Hepatocyte (in vitro differentiated cells): ENCODE data around the gene MT4. TPM values are rescaled to one million over a fixed set of nuclear protein-coding genes. Genes with fewer than 3 reads are reported as not detected.

Experiments used
- DNase-seq: peaks from one replicate; pipeline ENCODE4 v3.0.0-alpha.2; 2016; ENCODE audit warnings: low spot score
- H2AFZ ChIP-seq: fragments of 200-600 bp; sonication (generic); 2 replicates; pipeline ENCODE4 v1.6.0; 2016; ENCODE audit warnings: antibody characterized with exemption, mild to moderate bottlenecking
- H3K27ac ChIP-seq: fragments of 200-600 bp; sonication (generic); 2 replicates; pipeline ENCODE4 v1.5.1; 2016; ENCODE audit warnings: mild to moderate bottlenecking
- H3K27me3 ChIP-seq: fragments of 200-600 bp; sonication (generic); 2 replicates; pipeline ENCODE4 v1.6.1; 2016
- H3K36me3 ChIP-seq: fragments of 200-600 bp; sonication (generic); replicated peaks from 2 replicates; pipeline ENCODE4 v1.5.1; 2016; ENCODE audit warnings: low read depth; ENCODE audit not compliant: insufficient read depth
- H3K4me1 ChIP-seq: fragments of 200-600 bp; sonication (generic); 2 replicates; pipeline ENCODE4 v1.5.1; 2016; ENCODE audit warnings: mild to moderate bottlenecking, moderate library complexity; ENCODE audit not compliant: insufficient read depth
- H3K4me2 ChIP-seq: fragments of 200-600 bp; sonication (generic); 2 replicates; pipeline ENCODE4 v1.6.0; 2016
- H3K4me3 ChIP-seq: fragments of 200-600 bp; sonication (generic); 2 replicates; pipeline ENCODE4 v1.5.1; 2016; ENCODE audit warnings: mild to moderate bottlenecking
- H3K79me2 ChIP-seq: fragments of 200-600 bp; sonication (generic); 2 replicates; pipeline ENCODE4 v1.6.0; 2017; ENCODE audit warnings: mild to moderate bottlenecking
- H3K9me2 ChIP-seq: fragments of 200-600 bp; sonication (generic); replicated peaks from 2 replicates; pipeline ENCODE4 v1.6.0; 2017; ENCODE audit warnings: mild to moderate bottlenecking; ENCODE audit not compliant: insufficient read depth
- H3K9me3 ChIP-seq: fragments of 200-600 bp; sonication (generic); 2 replicates; pipeline ENCODE4 v1.5.1; 2016; ENCODE audit warnings: low read depth, mild to moderate bottlenecking
- H4K20me1 ChIP-seq: fragments of 200-600 bp; sonication (generic); 2 replicates; pipeline ENCODE4 v1.6.0; 2016; ENCODE audit warnings: mild to moderate bottlenecking; ENCODE audit not compliant: insufficient read depth, poor library complexity, severe bottlenecking
- EZH2 ChIP-seq: fragments of 200-600 bp; sonication (generic); IDR thresholded peaks from 2 replicates; pipeline ENCODE4 v1.6.1; 2016; ENCODE audit warnings: antibody characterized with exemption, mild to moderate bottlenecking, borderline replicate concordance
- EZH2phosphoT487 ChIP-seq: fragments of 200-600 bp; sonication (generic); IDR thresholded peaks from one replicate; pipeline ENCODE4 v1.6.1; 2018; ENCODE audit warnings: antibody characterized with exemption, mild to moderate bottlenecking, low read depth, moderate library complexity; ENCODE audit not compliant: unreplicated experiment, severe bottlenecking
- WGBS: methylation state at CpG from one replicate; pipeline ENCODE4 v1.1.6; 2016; ENCODE audit warnings: low lambda C conversion rate; ENCODE audit errors: missing lambda C conversion rate; 5-methylcytosine and 5-hydroxymethylcytosine counted together
- polyA plus RNA-seq: library from polyadenylated mRNA; unstranded; fragments of >200 nt; fragmentation: Nextera tagmentation; extraction: Ambion mirVana; gene quantifications from 2 replicates; pipeline ENCODE4 v1.2.1, GENCODE V29; 2016
- total RNA-seq: library from RNA; depleted of rRNA; stranded (reverse); fragments of >200 nt; gene quantifications from 2 replicates; pipeline ENCODE4 v1.2.3, GENCODE V29; 2014
- TF ChIP-seq, protein P1 (sequence below): fragments of 200-600 bp; sonication (generic); IDR thresholded peaks from 2 replicates; pipeline ENCODE4 v1.5.1; 2016; ENCODE audit warnings: antibody characterized with exemption, mild to moderate bottlenecking; ENCODE audit not compliant: poor library complexity

Gene MT4
- total and polyA plus RNA-seq, 2 experiments from 2014 or later = not detected

DNA sequence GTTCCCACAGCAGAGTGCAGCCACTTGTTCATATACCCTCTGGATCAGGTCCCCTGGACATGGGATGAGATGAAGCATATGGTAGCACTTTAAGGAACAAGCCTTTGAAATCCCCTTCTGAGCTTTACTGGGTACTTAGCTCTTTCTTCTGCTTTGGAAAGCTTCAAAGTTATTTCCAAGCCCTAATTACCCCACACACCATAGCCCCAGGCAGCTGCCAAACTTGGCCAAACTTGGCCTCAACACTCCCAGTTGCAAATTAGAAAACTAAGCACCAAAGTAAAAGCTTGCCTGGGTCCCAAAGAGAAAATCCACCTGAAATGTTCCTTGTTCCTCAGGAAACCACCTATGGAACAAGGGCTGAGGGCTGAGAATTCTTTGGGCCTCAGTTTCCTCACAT is 15.7 kb upstream of the MT4 start:
- H3K27ac ChIP-seq = no peak overlapping the region
- H3K9me3 ChIP-seq = no peaks in the 10 kb centered on the region
- no peak for DNase-seq
- H3K9me2 ChIP-seq = no peaks in the 10 kb centered on the region
- H3K79me2 ChIP-seq = no peaks in the 10 kb centered on the region
- H3K4me3 ChIP-seq = no peak overlapping the region
- no peaks in the 10 kb centered on the region for H3K36me3 ChIP-seq
- TF ChIP-seq EZH2 (no peak), EZH2phosphoT487 (no peak)
- TF ChIP-seq, protein P1, sequence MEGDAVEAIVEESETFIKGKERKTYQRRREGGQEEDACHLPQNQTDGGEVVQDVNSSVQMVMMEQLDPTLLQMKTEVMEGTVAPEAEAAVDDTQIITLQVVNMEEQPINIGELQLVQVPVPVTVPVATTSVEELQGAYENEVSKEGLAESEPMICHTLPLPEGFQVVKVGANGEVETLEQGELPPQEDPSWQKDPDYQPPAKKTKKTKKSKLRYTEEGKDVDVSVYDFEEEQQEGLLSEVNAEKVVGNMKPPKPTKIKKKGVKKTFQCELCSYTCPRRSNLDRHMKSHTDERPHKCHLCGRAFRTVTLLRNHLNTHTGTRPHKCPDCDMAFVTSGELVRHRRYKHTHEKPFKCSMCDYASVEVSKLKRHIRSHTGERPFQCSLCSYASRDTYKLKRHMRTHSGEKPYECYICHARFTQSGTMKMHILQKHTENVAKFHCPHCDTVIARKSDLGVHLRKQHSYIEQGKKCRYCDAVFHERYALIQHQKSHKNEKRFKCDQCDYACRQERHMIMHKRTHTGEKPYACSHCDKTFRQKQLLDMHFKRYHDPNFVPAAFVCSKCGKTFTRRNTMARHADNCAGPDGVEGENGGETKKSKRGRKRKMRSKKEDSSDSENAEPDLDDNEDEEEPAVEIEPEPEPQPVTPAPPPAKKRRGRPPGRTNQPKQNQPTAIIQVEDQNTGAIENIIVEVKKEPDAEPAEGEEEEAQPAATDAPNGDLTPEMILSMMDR = no peak
- no peaks in the 10 kb centered on the region for H3K4me1 ChIP-seq
- no peak overlapping the region for H3K4me2 ChIP-seq
- H3K27me3 ChIP-seq = no peaks in the 10 kb centered on the region
- H2AFZ ChIP-seq = no peak overlapping the region
- H4K20me1 ChIP-seq = no peaks in the 10 kb centered on the region

DNA sequence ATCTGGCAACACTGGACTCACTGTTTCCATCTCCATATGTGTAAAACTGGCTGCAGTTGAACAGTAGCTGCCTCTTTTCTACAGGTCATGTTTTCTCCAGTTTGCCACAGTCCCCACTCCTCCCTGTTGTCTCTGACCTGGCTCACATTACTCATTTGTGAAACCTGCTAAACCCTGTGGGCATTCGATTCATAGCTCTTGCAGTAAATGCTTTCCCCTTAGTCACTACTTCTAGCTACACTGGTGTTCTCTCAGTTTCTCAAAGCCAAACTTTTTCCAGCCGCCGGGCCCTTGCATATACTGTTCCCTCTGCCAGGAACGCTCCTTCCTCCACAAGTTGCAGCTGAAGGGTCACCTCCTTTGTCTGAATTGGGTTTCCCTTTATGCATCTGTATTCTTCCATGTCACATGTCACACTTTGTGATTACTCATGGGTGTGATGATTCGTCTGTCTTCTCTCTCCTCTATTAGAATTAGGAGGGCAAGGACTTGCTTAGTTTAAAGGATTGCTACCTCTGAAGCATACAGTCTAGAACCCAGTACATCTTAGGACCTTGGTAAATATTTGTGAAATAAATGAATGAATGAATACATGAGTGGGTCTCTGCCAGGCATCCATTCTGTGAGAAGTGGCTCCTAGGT is 15.0 kb upstream of the MT4 start:
- Histone ChIP-seq H3K27ac (no peak overlapping the region), H3K79me2 (no peaks in the 10 kb centered on the region), H2AFZ (no peak overlapping the region), H3K4me1 (no peaks in the 10 kb centered on the region), H3K27me3 (no peaks in the 10 kb centered on the region), H3K4me3 (no peak overlapping the region), H3K9me2 (no peaks in the 10 kb centered on the region), H3K4me2 (no peak overlapping the region), H3K36me3 (no peaks in the 10 kb centered on the region), H3K9me3 (no peaks in the 10 kb centered on the region), H4K20me1 (no peaks in the 10 kb centered on the region)
- TF ChIP-seq EZH2 (no peak), EZH2phosphoT487 (no peak)
- TF ChIP-seq, protein P1 = no peak
- 94% methylated on average over 5 of the region's 5 CpGs for WGBS
- DNase-seq = no peak

DNA sequence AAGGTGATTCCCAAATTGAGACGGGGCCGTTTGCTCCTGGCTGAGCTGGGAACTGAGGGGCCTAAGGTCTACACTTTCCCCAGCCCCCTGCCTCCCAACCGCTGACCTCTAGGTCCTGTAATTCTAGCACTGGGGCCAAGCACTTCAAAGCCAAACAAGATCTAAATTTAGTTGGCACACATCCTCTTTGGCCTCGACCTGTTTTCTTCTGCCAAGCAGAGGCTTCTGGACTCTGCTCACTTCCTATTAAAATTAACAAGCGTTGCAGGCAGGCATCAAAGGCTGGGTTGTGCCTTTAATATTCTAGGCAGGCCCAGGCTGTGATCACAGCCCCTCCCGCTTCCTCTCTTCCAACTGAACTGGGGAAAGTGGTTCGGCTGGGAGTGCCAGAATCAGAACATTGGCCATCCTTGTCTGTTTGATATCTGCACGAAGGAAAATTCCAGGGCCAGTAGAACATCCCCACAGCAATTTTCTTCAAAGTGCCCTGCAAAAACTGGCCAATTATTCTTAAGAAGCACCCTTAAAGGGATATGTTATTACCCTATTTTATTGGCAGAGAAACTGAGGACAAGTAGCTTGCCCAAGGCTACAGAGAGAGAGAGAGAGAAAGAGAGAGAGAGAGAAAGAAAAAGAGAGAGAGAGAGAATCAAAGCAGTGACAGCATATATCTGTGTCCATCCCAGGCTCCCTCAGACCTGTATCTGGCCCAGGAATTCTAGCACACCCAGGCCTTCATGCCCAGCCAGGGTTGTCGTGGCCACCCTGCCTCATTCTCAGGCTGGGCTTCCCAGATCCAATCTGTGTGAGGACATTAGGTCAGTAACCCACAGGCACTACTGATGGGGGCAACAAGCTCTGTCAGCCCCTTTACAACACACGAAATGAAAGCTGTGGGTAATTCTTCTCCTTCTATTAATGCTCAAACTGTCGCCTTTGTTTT is 12.8 kb upstream of the MT4 start:
- Histone ChIP-seq H3K4me3 (no peak overlapping the region), H3K27ac (no peak overlapping the region), H3K79me2 (no peaks in the 10 kb centered on the region), H3K4me1 (no peaks in the 10 kb centered on the region), H4K20me1 (no peaks in the 10 kb centered on the region), H2AFZ (no peak overlapping the region), H3K4me2 (no peak overlapping the region), H3K27me3 (peaks cover 4% of the 10 kb centered on the region), H3K36me3 (no peaks in the 10 kb centered on the region), H3K9me3 (no peaks in the 10 kb centered on the region), H3K9me2 (no peaks in the 10 kb centered on the region)
- no peak for TF ChIP-seq EZH2phosphoT487
- no peak for TF ChIP-seq EZH2
- WGBS = 64% methylated on average over 11 of the region's 11 CpGs
- DNase-seq = no peak

DNA sequence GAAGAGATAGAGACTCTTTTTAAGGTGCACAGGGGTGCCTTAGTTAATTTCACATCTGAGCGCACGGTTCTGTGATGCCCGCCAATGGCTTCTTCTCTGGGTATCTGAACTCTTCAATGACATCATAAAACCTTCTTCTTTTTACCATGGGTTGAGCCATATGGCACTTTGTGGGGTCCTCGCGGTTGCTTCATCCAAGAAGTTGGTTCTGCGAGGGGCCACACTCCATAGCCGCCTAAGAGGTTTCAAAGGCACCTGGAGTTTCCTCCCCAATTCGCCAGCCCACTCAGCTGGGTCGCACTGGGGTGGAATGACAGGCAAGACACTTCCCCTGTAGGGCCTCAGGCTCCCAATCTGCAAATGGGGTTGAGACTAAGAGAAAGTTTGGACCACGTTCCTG is 10.4 kb upstream of the MT4 start:
- Histone ChIP-seq H3K27me3 (peaks cover 4% of the 10 kb centered on the region), H3K79me2 (no peaks in the 10 kb centered on the region), H3K36me3 (no peaks in the 10 kb centered on the region), H3K9me3 (no peaks in the 10 kb centered on the region), H3K4me1 (no peaks in the 10 kb centered on the region), H3K9me2 (no peaks in the 10 kb centered on the region), H3K4me2 (no peak overlapping the region), H3K27ac (no peak overlapping the region), H4K20me1 (no peaks in the 10 kb centered on the region), H3K4me3 (no peak overlapping the region), H2AFZ (no peak overlapping the region)
- TF ChIP-seq, protein P1 = no peak
- TF ChIP-seq EZH2 (no peak), EZH2phosphoT487 (no peak)
- no peak for DNase-seq
- 91% methylated on average over 10 of the region's 10 CpGs for WGBS
